H1 (cell line): ENCODE results near the gene ST3GAL3. TPM values are rescaled to one million over a fixed set of nuclear protein-coding genes. Genes with fewer than 3 reads are reported as not detected.
A peak's percentile ranks its signal among the peaks of the same experiment; 100 is the strongest.

ENCODE experiments used
- CTCF ChIA-PET: fragments of 300-600 bp; sonication (Branson Sonifier 250); formaldehyde crosslinking; loops from one replicate; lab custom pipeline; 2021; ENCODE audit not compliant: partially characterized antibody; lab: Charles Lee
- POLR2A ChIA-PET: fragments of 300-600 bp; sonication (Branson Sonifier 250); formaldehyde crosslinking; loops from one replicate; lab custom pipeline; 2021; ENCODE audit warnings: inconsistent platforms; ENCODE audit not compliant: partially characterized antibody; lab: Charles Lee
- DNase-seq, 2 experiments: peaks; one replicate each; pipeline versions ENCODE4 v3.0.0 to v3.0.0-alpha.2; 2010 to 2022; ENCODE audit warnings: low spot score in 2 of 2, low read depth in 1 of 2, mixed read lengths in 1 of 2
- FAIRE-seq: peaks from 2 replicates; lab custom pipeline; 2011; peaks lifted over from hg19 to GRCh38; lab: Jason Lieb, UNC
- H2AFZ ChIP-seq: 2 replicates; pipeline ENCODE4 v1.8.1; 2012; ENCODE audit warnings: low read length, inconsistent platforms
- H2AK5ac ChIP-seq: 2 replicates; pipeline ENCODE4 v1.6.1; 2013; ENCODE audit warnings: low read depth, low read length
- H2BK120ac ChIP-seq: replicated peaks from 2 replicates; pipeline ENCODE3; 2013; ENCODE audit warnings: low read depth, low read length, inconsistent platforms
- H2BK12ac ChIP-seq: 2 replicates; pipeline ENCODE4 v1.6.1; 2013; ENCODE audit warnings: low read depth, low read length
- H2BK15ac ChIP-seq: 2 replicates; pipeline ENCODE4 v1.6.1; 2013; ENCODE audit warnings: low read length
- H2BK20ac ChIP-seq: 2 replicates; pipeline ENCODE4 v1.6.1; 2013; ENCODE audit warnings: low read length
- H2BK5ac ChIP-seq: 2 replicates; pipeline ENCODE4 v1.6.1; 2013; ENCODE audit warnings: low read depth, low read length
- H3K14ac ChIP-seq: 2 replicates; pipeline ENCODE4 v1.6.1; 2013; ENCODE audit warnings: inconsistent platforms; ENCODE audit not compliant: insufficient read length
- H3K18ac ChIP-seq: 2 replicates; pipeline ENCODE4 v1.6.1; 2013; ENCODE audit warnings: low read length; ENCODE audit errors: extremely low read depth
- H3K23ac ChIP-seq: 2 replicates; pipeline ENCODE4 v1.6.1; 2013; ENCODE audit warnings: inconsistent platforms; ENCODE audit not compliant: insufficient read length
- H3K23me2 ChIP-seq: 2 replicates; pipeline ENCODE4 v1.6.1; 2013; ENCODE audit warnings: low read depth, low read length
- H3K27ac ChIP-seq: 2 replicates; pipeline ENCODE4 v1.6.1; 2011; ENCODE audit warnings: low read depth, low read length, inconsistent platforms
- H3K27me3 ChIP-seq, 4 experiments: replicated peaks in 1 of 4; 1 replicate in 1 of 4; 2 replicates in 3 of 4; pipeline versions ENCODE4 v1.6.1 to v1.8.1; 2011 to 2013; ENCODE audit warnings: low read length in 3 of 4, mild to moderate bottlenecking in 3 of 4, inconsistent platforms in 2 of 4, mixed read lengths in 2 of 4, moderate library complexity in 1 of 4; ENCODE audit not compliant: control insufficient read depth in 3 of 4, insufficient read depth in 3 of 4; ENCODE audit errors: extremely low read depth in 1 of 4
- H3K36me3 ChIP-seq, 4 experiments: 2 replicates each; pipeline versions ENCODE4 v1.6.1 to v1.8.1; 2011 to 2013; ENCODE audit warnings: mild to moderate bottlenecking in 4 of 4, low read length in 3 of 4, moderate library complexity in 2 of 4, control low read depth in 1 of 4, inconsistent platforms in 1 of 4; ENCODE audit not compliant: insufficient read depth in 4 of 4, control insufficient read depth in 2 of 4
- H3K4ac ChIP-seq: replicated peaks from 2 replicates; pipeline ENCODE3; 2013; ENCODE audit warnings: low read length, low read depth, mixed read lengths, inconsistent platforms; ENCODE audit not compliant: insufficient read length
- H3K4me1 ChIP-seq, 4 experiments: replicated peaks in 1 of 4; 1 replicate in 1 of 4; 2 replicates in 3 of 4; pipeline versions ENCODE4 v1.6.1 to v1.8.1; 2011 to 2013; ENCODE audit warnings: low read length in 3 of 4, inconsistent platforms in 2 of 4, mixed read lengths in 1 of 4; ENCODE audit not compliant: insufficient read depth in 4 of 4, control insufficient read depth in 3 of 4
- H3K4me2 ChIP-seq, 2 experiments: 2 replicates each; pipeline versions ENCODE4 v1.6.1 to v1.8.1; 2011 to 2013; ENCODE audit warnings: low read depth in 2 of 2, low read length in 2 of 2, control low read depth in 1 of 2, inconsistent platforms in 1 of 2, mild to moderate bottlenecking in 1 of 2; ENCODE audit not compliant: insufficient read depth in 1 of 2
- H3K4me3 ChIP-seq, 4 experiments: fragments of 200-600, 300-600 bp in 1 of 4; sonication (generic), shearing (Covaris generic), sonication (Bioruptor Twin) in 1 of 4; 2 replicates each; pipeline versions ENCODE4 v1.5.1 to v1.8.1; 2011 to 2016; ENCODE audit warnings: low read length in 4 of 4, low read depth in 3 of 4, control low read depth in 2 of 4, inconsistent platforms in 2 of 4, mild to moderate bottlenecking in 2 of 4, mixed read lengths in 1 of 4, moderate library complexity in 1 of 4; ENCODE audit not compliant: insufficient read depth in 2 of 4; ENCODE audit errors: extremely low read depth in 1 of 4
- H3K56ac ChIP-seq: replicated peaks from 2 replicates; pipeline ENCODE3; 2013; ENCODE audit warnings: low read depth, mild to moderate bottlenecking, mixed read lengths, low read length, inconsistent platforms; ENCODE audit not compliant: insufficient read length
- H3K79me1 ChIP-seq: 2 replicates; pipeline ENCODE4 v1.6.1; 2013; ENCODE audit warnings: low read depth, low read length, control low read depth
- H3K79me2 ChIP-seq, 2 experiments: 2 replicates each; pipeline versions ENCODE4 v1.6.1 to v1.8.1; 2012 to 2013; ENCODE audit warnings: low read length in 2 of 2, mild to moderate bottlenecking in 2 of 2, inconsistent platforms in 1 of 2; ENCODE audit not compliant: insufficient read depth in 2 of 2, control insufficient read depth in 1 of 2
- H3K9ac ChIP-seq, 4 experiments: replicated peaks in 1 of 4; 1 replicate in 1 of 4; 2 replicates in 3 of 4; pipeline versions ENCODE4 v1.6.1 to v1.8.1; 2011 to 2013; ENCODE audit warnings: low read depth in 3 of 4, low read length in 3 of 4, control low read depth in 2 of 4, mild to moderate bottlenecking in 2 of 4, moderate library complexity in 2 of 4, inconsistent platforms in 1 of 4; ENCODE audit errors: extremely low read depth in 1 of 4
- H3K9me3 ChIP-seq, 2 experiments: 2 replicates each; pipeline versions ENCODE4 v1.6.1 to v1.8.1; 2012 to 2013; ENCODE audit warnings: mild to moderate bottlenecking in 2 of 2, moderate library complexity in 2 of 2, control low read depth in 1 of 2, inconsistent platforms in 1 of 2, low read depth in 1 of 2, low read length in 1 of 2, mixed read lengths in 1 of 2; ENCODE audit not compliant: insufficient read depth in 2 of 2
- H4K20me1 ChIP-seq, 2 experiments: replicated peaks in 1 of 2; 2 replicates each; pipeline versions ENCODE3 to v1.8.1; 2011 to 2013; ENCODE audit warnings: inconsistent platforms in 2 of 2, low read length in 2 of 2, mild to moderate bottlenecking in 1 of 2; ENCODE audit not compliant: insufficient read depth in 2 of 2, control insufficient read depth in 1 of 2
- H4K5ac ChIP-seq: 2 replicates; pipeline ENCODE4 v1.6.1; 2013; ENCODE audit warnings: low read length, low read depth, mixed read lengths, inconsistent platforms; ENCODE audit not compliant: insufficient read length
- H4K8ac ChIP-seq: 2 replicates; pipeline ENCODE4 v1.8.0; 2013; ENCODE audit warnings: mild to moderate bottlenecking, moderate library complexity, low read length, inconsistent platforms; ENCODE audit not compliant: insufficient read depth; ENCODE audit errors: extremely low read depth
- H4K91ac ChIP-seq: replicated peaks from 2 replicates; pipeline ENCODE3; 2013; ENCODE audit warnings: low read length, mixed read lengths, inconsistent platforms; ENCODE audit not compliant: insufficient read length
- ASH2L ChIP-seq: fragments of 200-600, 300-600 bp; sonication (generic); IDR thresholded peaks from one replicate; pipeline ENCODE4 v1.7.1; 2017; ENCODE audit warnings: low read length
- BCL11A ChIP-seq, 2 experiments: IDR thresholded peaks; one replicate each; pipeline ENCODE4 v1.6.1; 2011; ENCODE audit warnings: low read depth in 2 of 2, low read length in 2 of 2, mild to moderate bottlenecking in 2 of 2
- CHD1 ChIP-seq: IDR thresholded peaks from 2 replicates; pipeline ENCODE4 v1.6.1; 2012; ENCODE audit warnings: low read depth, low read length, improper control_type of control experiment
- CHD2 ChIP-seq: IDR thresholded peaks from 2 replicates; pipeline ENCODE4 v1.6.1; 2012; ENCODE audit warnings: low read length, improper control_type of control experiment
- EGR1 ChIP-seq: IDR thresholded peaks from 2 replicates; pipeline ENCODE4 v1.6.1; 2011; ENCODE audit warnings: low read depth, low read length, borderline replicate concordance
- EP300 ChIP-seq, 2 experiments: IDR thresholded peaks; 1 replicate in 1 of 2; 2 replicates in 1 of 2; pipeline ENCODE4 v1.6.1; 2011 to 2012; ENCODE audit warnings: low read depth in 2 of 2, low read length in 2 of 2, mild to moderate bottlenecking in 2 of 2, borderline replicate concordance in 1 of 2, inconsistent platforms in 1 of 2, moderate library complexity in 1 of 2
- HDAC6 ChIP-seq: IDR thresholded peaks from one replicate; pipeline ENCODE4 v1.7.1; 2012; ENCODE audit warnings: low read depth, mild to moderate bottlenecking, inconsistent platforms, low read length, moderate library complexity
- JUN ChIP-seq: IDR thresholded peaks from 2 replicates; pipeline ENCODE4 v1.6.1; 2011; ENCODE audit warnings: low read depth, mild to moderate bottlenecking, improper control_type of control experiment, low read length
- PHF8 ChIP-seq: fragments of 200-600 bp; sonication (generic); conservative IDR thresholded peaks from 2 replicates; pipeline ENCODE4 v1.7.1; 2012; ENCODE audit warnings: low read depth, mild to moderate bottlenecking, inconsistent platforms, low read length, moderate library complexity
- POLR2AphosphoS5 ChIP-seq: IDR thresholded peaks from 2 replicates; pipeline ENCODE4 v1.6.1; 2011; ENCODE audit warnings: low read depth, low read length
- SIRT6 ChIP-seq: IDR thresholded peaks from one replicate; pipeline ENCODE4 v1.7.1; 2012; ENCODE audit warnings: low read length, inconsistent platforms
- SIX5 ChIP-seq: IDR thresholded peaks from 2 replicates; pipeline ENCODE4 v1.6.1; 2011; ENCODE audit warnings: mild to moderate bottlenecking, low read depth, low read length
- TAF1 ChIP-seq: IDR thresholded peaks from 2 replicates; pipeline ENCODE4 v1.6.1; 2011; ENCODE audit warnings: mild to moderate bottlenecking, low read depth, low read length
- TBP ChIP-seq: IDR thresholded peaks from 2 replicates; pipeline ENCODE4 v1.6.1; 2011; ENCODE audit warnings: low read depth, low read length, improper control_type of control experiment
- WGBS, 2 experiments: shearing (Covaris generic) in 1 of 2; methylation state at CpG; one replicate each; pipeline versions ENCODE4 v1.1.6 to v1.1.7; 2013 to 2015; ENCODE audit warnings: low lambda C conversion rate in 2 of 2, mixed read lengths in 2 of 2, inconsistent platforms in 1 of 2, low coverage in 1 of 2, missing lambda C conversion rate in 1 of 2; ENCODE audit not compliant: insufficient replicate concordance in 2 of 2, insufficient coverage in 1 of 2, insufficient read length in 1 of 2; ENCODE audit errors: extremely low coverage in 1 of 2, missing lambda C conversion rate in 1 of 2; 5-methylcytosine and 5-hydroxymethylcytosine counted together
- polyA plus RNA-seq, 7 experiments: library from polyadenylated mRNA; depleted of rRNA in 3 of 7; stranded (reverse) in 5 of 7; unstranded in 2 of 7; fragments of >200 nt in 5 of 7; fragments of 200-250 nt in 2 of 7; gene quantifications; 1 replicate in 5 of 7; 2 replicates in 1 of 7; 4 replicates in 1 of 7; pipeline versions ENCODE4 v1.2.1 to v1.2.3, GENCODE V29; 2011 to 2013; ENCODE audit warnings: missing spikeins in 2 of 7, mixed read lengths in 2 of 7
- total RNA-seq: library from RNA; stranded (reverse); fragmentation: NEBNext Ultra II Directional; extraction: Animal tissue kit (Norgen Biotek cat#: 25700); gene quantifications from 2 replicates; pipeline ENCODE4 v1.2.1, GENCODE V29; 2021

ST3GAL3 gene
- total and polyA plus RNA-seq, 2 of the 8 experiments (the other 6 are each of a cell fraction or from before 2014, with no cell fraction given): 6.8 to 7.0 TPM

GRCh38 chr1:43947874-43948437 is 240.6 kb downstream of the ST3GAL3 start:
- WGBS, 2 experiments: 88% methylated on average over 2 of the region's 3 CpGs; no CpG with 5 or more reads in 1 of the 2 experiments
- POLR2A ChIA-PET: interaction anchor here (1.1 to 6.8 kb wide), 7 partner anchors 11 to 180 kb away, joined by 3 to 29 read pairs (median 4); partner anchors contain the start of genes ATP6V0B, B4GALT2 and DPH2

More at GRCh38 chr1:43947874-43948437, 240.6 kb downstream of the ST3GAL3 start:
- Histone ChIP-seq H3K14ac (no peak overlapping the region), H3K4ac (no peak overlapping the region), H4K20me1 (peaks cover 0 to 4% of the 10 kb centered on the region in 2 experiments), H3K23ac (no peak overlapping the region), H2BK20ac (no peak overlapping the region), H3K18ac (no peak overlapping the region), H2BK15ac (no peak overlapping the region), H3K36me3 (no peaks in the 10 kb centered on the region; a peak in 1 of 8 replicates), H4K8ac (no peak overlapping the region), H4K5ac (no peak overlapping the region), H3K4me3 (peak overlapping the region; percentile 44 to 90 (median 76); a peak in 6 of 8 replicates), H4K91ac (no peak overlapping the region), H3K79me1 (peaks cover 3% of the 10 kb centered on the region; the same call in 1 of the 2 replicates), H3K27ac (no peak overlapping the region), H3K9ac (no peak overlapping the region), H3K56ac (no peak overlapping the region), H3K4me1 (peaks cover 0 to 13% (median 4%) of the 10 kb centered on the region in 4 experiments; a peak in 5 of 7 replicates), H3K79me2 (no peaks in the 10 kb centered on the region), H3K27me3 (no peaks in the 10 kb centered on the region), H2AFZ (no peak overlapping the region), H2BK12ac (no peak overlapping the region), H3K23me2 (peaks cover 3% of the 10 kb centered on the region; the same call in 1 of the 2 replicates), H2AK5ac (no peak overlapping the region), H3K9me3 (no peaks in the 10 kb centered on the region), H2BK5ac (no peak overlapping the region), H3K4me2 (peak overlapping the region; percentile 66 to 98), H2BK120ac (no peak overlapping the region)
- CTCF ChIA-PET: interaction anchor here (0.8 to 10.8 kb wide), 10 partner anchors 11 to 548 kb away, joined by 3 to 151 read pairs (median 7); partner anchors contain the start of genes ARTN and DPH2
- FAIRE-seq: no peak
- DNase-seq: no peak
- no peak for TF ChIP-seq EGR1
- no peak for TF ChIP-seq TBP
- TF ChIP-seq CHD2: no peak
- TF ChIP-seq HDAC6: no peak
- no peak for TF ChIP-seq POLR2AphosphoS5
- no peak for TF ChIP-seq SIRT6
- no peak for TF ChIP-seq EP300 (IDR thresholded peaks at IDR 0.05; ENCODE audit: borderline replicate concordance in 1 of 2, low read depth in 2 of 2, low read length in 2 of 2)
- TF ChIP-seq CHD1: no peak
- TF ChIP-seq ASH2L: no peak
- no peak for TF ChIP-seq TAF1
- TF ChIP-seq BCL11A (IDR thresholded peaks at IDR 0.05; ENCODE audit: low read depth in 2 of 2, low read length in 2 of 2): no peak
- no peak for TF ChIP-seq PHF8
- TF ChIP-seq JUN: no peak
- no peak for TF ChIP-seq SIX5
